Posterior vena cava (tissue), 2 donors: Measurements from ENCODE around the gene NFKB1. TPM values are rescaled to one million over a fixed set of nuclear protein-coding genes. Genes with fewer than 3 reads are reported as not detected.

ENCODE experiments used
- DNase-seq: peaks from one replicate; pipeline ENCODE4 v3.0.0-alpha.2; 2020; ENCODE audit warnings: low spot score
- intact Hi-C, 2 donors: fragments of 100-400 bp; cut with DNase I; formaldehyde crosslinking; loops; one replicate each; pipeline versions ENCODE4 v1.14.1 to v1.14.2; 2022 to 2023
- total RNA-seq, 2 donors: library from RNA; stranded (reverse); fragmentation: NEBNext Ultra II Directional; extraction: Animal tissue kit (Norgen Biotek cat#: 25700); gene quantifications; one replicate each; pipeline ENCODE4 v1.2.1, GENCODE V29; 2021
- donor health status: DM: yes; HTN: yes; CAD: no.
- donor health status: DM: yes; HTN: yes; CAD: no.

The NFKB1 gene
- total RNA-seq, 2 donors from 2014 or later: 31.4 to 35.7 TPM

- DNase-seq: no peak
- intact Hi-C loops: loop anchor here in 1 of 2 donors (5.0 kb wide), 1 partner anchor 375 kb away; no protein-coding TSS in a partner anchor
Measured at GRCh38 chr4:102632241-102633065, 131.3 kb downstream of the NFKB1 start.

GRCh38 chr4:102633100-102633499 lies 131.9 kb downstream of the NFKB1 start:
- intact Hi-C loops: loop anchor here in 1 of 2 donors (5.0 kb wide), 1 partner anchor 374 kb away; no protein-coding TSS in a partner anchor
- no peak for DNase-seq

- DNase-seq: no peak
- intact Hi-C loops: no loop called here
Measured at GRCh38 chr4:102637391-102637790, 136.2 kb downstream of the NFKB1 start.

GRCh38 chr4:102638621-102639020 lies 137.5 kb downstream of the NFKB1 start:
- no peak for DNase-seq
- intact Hi-C loops: no loop called here

GRCh38 chr4:102639598-102639997 lies 138.4 kb downstream of the NFKB1 start:
- intact Hi-C loops: no loop called here
- no peak for DNase-seq

GRCh38 chr4:102640669-102641068 lies 139.5 kb downstream of the NFKB1 start:
- intact Hi-C loops: no loop called here
- DNase-seq: no peak

GRCh38 chr4:102641793-102642192 lies 140.6 kb downstream of the NFKB1 start:
- no peak for DNase-seq
- intact Hi-C loops: no loop called here

GRCh38 chr4:102642631-102643298 lies 141.6 kb downstream of the NFKB1 start:
- no peak for DNase-seq
- intact Hi-C loops: no loop called here

GRCh38 chr4:102647117-102647516 lies 146.0 kb downstream of the NFKB1 start:
- intact Hi-C loops: no loop called here
- no peak for DNase-seq

GRCh38 chr4:102657206-102657605 lies 156.0 kb downstream of the NFKB1 start:
- intact Hi-C loops: no loop called here
- no peak for DNase-seq

- DNase-seq: no peak
- intact Hi-C loops: no loop called here
Measured at GRCh38 chr4:102663073-102663472, 161.9 kb downstream of the NFKB1 start.

- DNase-seq: no peak
- intact Hi-C loops: no loop called here
Measured at GRCh38 chr4:102665527-102665926, 164.4 kb downstream of the NFKB1 start.

Other genes with a start within 250 kb of the NFKB1 start
- gene SLC39A8, start 155.9 kb upstream of the NFKB1 start, total RNA-seq: 10 to 100 TPM; 13.4 to 24.8 TPM